Activated T-cell treated with anti-CD3 and anti-CD28 coated beads for 4 hours (primary cell): Measurements from ENCODE around the gene ZNF362.
"Not testable (repeated sequence)": the region's sequence is repeated elsewhere in the genome, so short reads cannot be mapped to it uniquely, and the experiment has no call there.

Experiments
- DNase-seq: peaks from one replicate; pipeline ENCODE4 v3.0.0-alpha.2; 2020

The ZNF362 gene

GRCh38 chr1:33256471-33257206 is at the start of gene ZNF362:
Gene ZNF362, plus strand, starts transcription at chr1:33256492. Its CDS starts 14,083 bp downstream, at chr1:33270575.
- peak; percentile 50 for DNase-seq

- no peak for DNase-seq
These were observed 44.3 kb upstream of the ZNF362 start for GRCh38 chr1:33211972-33212371.

GRCh38 chr1:33219886-33220661 is 36.2 kb upstream of the ZNF362 start:
- no peak for DNase-seq

- DNase-seq: no peak
These were observed 35.5 kb upstream of the ZNF362 start for GRCh38 chr1:33220676-33221384.

GRCh38 chr1:33221385-33221758 is 34.9 kb upstream of the ZNF362 start:
- DNase-seq: no peak

GRCh38 chr1:33222381-33222780 is 33.9 kb upstream of the ZNF362 start:
- DNase-seq: no peak

GRCh38 chr1:33224166-33224707 is 32.1 kb upstream of the ZNF362 start:
- no peak for DNase-seq

- DNase-seq: no peak
These were observed 30.7 kb upstream of the ZNF362 start for GRCh38 chr1:33225586-33225985.

GRCh38 chr1:33228935-33229487 is 27.3 kb upstream of the ZNF362 start:
- no peak for DNase-seq

- DNase-seq: no peak
These were observed 25.1 kb upstream of the ZNF362 start for GRCh38 chr1:33231166-33231565.

GRCh38 chr1:33232716-33233115 is 23.6 kb upstream of the ZNF362 start:
- DNase-seq: no peak

GRCh38 chr1:33234131-33234530 is 22.2 kb upstream of the ZNF362 start:
- DNase-seq: no peak

GRCh38 chr1:33234588-33234990 is 21.7 kb upstream of the ZNF362 start:
- DNase-seq: no peak

- DNase-seq: no peak
These were observed 20.8 kb upstream of the ZNF362 start for GRCh38 chr1:33235521-33235920.

- DNase-seq: no peak
These were observed 19.8 kb upstream of the ZNF362 start for GRCh38 chr1:33236498-33236897.

- no peak for DNase-seq
These were observed 18.7 kb upstream of the ZNF362 start for GRCh38 chr1:33237579-33237978.

GRCh38 chr1:33238194-33238724 is 18.0 kb upstream of the ZNF362 start:
- DNase-seq: not testable (repeated sequence)

- not testable (repeated sequence) for DNase-seq
These were observed 16.9 kb upstream of the ZNF362 start for GRCh38 chr1:33239410-33239809.

- no peak for DNase-seq
These were observed 14.4 kb upstream of the ZNF362 start for GRCh38 chr1:33241866-33242265.

- no peak for DNase-seq
These were observed 13.6 kb upstream of the ZNF362 start for GRCh38 chr1:33242652-33243051.

- no peak for DNase-seq
These were observed 12.0 kb upstream of the ZNF362 start for GRCh38 chr1:33244143-33244808.

- no peak for DNase-seq
These were observed 11.5 kb upstream of the ZNF362 start for GRCh38 chr1:33244809-33245186.
